ENCODE measurements around the gene MAPK10.

Gene MAPK10

GRCh38 chr4:86006057-86006456 lies 353.8 kb downstream of the MAPK10 start:
- DNase-seq (ENCODE audit: low read depth), result no peak
- H3K4me3 ChIP-seq (ENCODE audit: low read depth, low read length), result no peak overlapping the region

DNA sequence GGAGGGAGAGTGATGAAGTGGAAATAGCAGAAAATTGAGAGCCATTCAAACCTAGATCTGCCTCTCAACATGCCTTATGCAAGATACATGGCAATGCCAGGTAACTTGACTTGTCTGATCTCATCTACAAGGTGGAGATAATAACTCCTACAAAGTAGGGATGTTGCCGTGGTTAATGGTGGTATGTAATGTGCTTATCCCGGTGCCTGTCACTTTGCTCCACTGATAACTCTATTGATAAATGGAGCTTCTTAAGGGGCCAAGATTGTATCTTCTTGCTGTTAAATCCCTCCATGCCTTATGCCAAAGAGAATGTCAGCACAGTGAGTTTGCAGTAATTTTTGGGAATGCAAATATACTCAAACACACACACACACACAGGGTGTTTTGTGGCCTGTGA lies 355.8 kb downstream of the MAPK10 start:
- TF ChIP-seq, protein P1, sequence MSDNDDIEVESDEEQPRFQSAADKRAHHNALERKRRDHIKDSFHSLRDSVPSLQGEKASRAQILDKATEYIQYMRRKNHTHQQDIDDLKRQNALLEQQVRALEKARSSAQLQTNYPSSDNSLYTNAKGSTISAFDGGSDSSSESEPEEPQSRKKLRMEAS (IDR thresholded peaks at IDR 0.05; ENCODE audit: low read depth, low read length), result no peak
- TF ChIP-seq, protein P2, sequence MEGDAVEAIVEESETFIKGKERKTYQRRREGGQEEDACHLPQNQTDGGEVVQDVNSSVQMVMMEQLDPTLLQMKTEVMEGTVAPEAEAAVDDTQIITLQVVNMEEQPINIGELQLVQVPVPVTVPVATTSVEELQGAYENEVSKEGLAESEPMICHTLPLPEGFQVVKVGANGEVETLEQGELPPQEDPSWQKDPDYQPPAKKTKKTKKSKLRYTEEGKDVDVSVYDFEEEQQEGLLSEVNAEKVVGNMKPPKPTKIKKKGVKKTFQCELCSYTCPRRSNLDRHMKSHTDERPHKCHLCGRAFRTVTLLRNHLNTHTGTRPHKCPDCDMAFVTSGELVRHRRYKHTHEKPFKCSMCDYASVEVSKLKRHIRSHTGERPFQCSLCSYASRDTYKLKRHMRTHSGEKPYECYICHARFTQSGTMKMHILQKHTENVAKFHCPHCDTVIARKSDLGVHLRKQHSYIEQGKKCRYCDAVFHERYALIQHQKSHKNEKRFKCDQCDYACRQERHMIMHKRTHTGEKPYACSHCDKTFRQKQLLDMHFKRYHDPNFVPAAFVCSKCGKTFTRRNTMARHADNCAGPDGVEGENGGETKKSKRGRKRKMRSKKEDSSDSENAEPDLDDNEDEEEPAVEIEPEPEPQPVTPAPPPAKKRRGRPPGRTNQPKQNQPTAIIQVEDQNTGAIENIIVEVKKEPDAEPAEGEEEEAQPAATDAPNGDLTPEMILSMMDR (IDR thresholded peaks at IDR 0.05; ENCODE audit: low read depth, low read length), result no peak
- TF ChIP-seq POLR2A (IDR thresholded peaks at IDR 0.05; ENCODE audit: extremely low read depth, insufficient read length), result no peak
- no peak for TF ChIP-seq MYC (IDR thresholded peaks at IDR 0.05; ENCODE audit: low read depth, low read length)
- H3K4me3 ChIP-seq (ENCODE audit: low read depth, low read length), result no peak overlapping the region
- DNase-seq (ENCODE audit: low read depth), result no peak

More at GRCh38 chr4:86006057-86006456, 353.8 kb downstream of the MAPK10 start:
- TF ChIP-seq, protein P1 (IDR thresholded peaks at IDR 0.05; ENCODE audit: low read depth, low read length), result no peak
- no peak for TF ChIP-seq POLR2A (IDR thresholded peaks at IDR 0.05; ENCODE audit: extremely low read depth, insufficient read length)
- TF ChIP-seq, protein P2 (IDR thresholded peaks at IDR 0.05; ENCODE audit: low read depth, low read length), result no peak
- no peak for TF ChIP-seq MYC (IDR thresholded peaks at IDR 0.05; ENCODE audit: low read depth, low read length)

DNA sequence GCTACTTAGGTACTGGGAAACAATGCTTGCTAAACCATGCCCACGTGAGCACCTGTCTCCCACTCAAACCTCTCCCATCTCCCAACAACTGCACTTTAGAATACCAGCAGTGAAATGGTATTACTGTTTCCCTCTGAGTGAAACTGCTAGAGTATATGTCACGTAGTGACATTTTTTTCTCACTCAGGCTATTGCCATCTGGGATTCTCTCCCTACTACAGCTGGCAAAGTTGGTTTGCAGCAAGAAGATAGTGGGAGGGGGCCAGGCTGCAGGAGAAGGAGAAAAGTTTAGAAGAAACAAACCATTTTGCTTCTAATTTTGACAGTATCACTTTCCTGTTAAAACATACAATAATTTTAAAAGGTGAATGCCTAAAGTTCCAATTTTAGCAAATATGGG lies 358.3 kb downstream of the MAPK10 start:
- no peak overlapping the region for H3K4me3 ChIP-seq (ENCODE audit: low read depth, low read length)
- TF ChIP-seq, protein P2 (IDR thresholded peaks at IDR 0.05; ENCODE audit: low read depth, low read length), result no peak
- no peak for TF ChIP-seq MYC (IDR thresholded peaks at IDR 0.05; ENCODE audit: low read depth, low read length)
- no peak for TF ChIP-seq POLR2A (IDR thresholded peaks at IDR 0.05; ENCODE audit: extremely low read depth, insufficient read length)
- TF ChIP-seq, protein P1 (IDR thresholded peaks at IDR 0.05; ENCODE audit: low read depth, low read length), result no peak
- no peak for DNase-seq (ENCODE audit: low read depth)

DNA sequence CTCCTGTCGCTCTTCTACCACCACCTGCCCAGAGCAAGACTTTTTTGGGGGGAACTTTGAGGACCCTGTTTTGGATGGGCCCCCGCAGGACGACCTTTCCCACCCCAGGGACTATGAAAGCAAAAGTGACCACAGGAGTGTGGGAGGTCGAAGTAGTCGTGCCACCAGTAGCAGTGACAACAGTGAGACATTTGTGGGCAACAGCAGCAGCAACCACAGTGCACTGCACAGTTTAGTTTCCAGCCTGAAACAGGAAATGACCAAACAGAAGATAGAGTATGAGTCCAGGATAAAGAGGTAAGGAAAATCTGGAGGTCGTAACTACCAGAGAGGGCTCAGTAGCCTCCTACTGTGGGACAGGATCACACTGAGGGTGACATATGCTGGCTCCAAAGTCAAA lies 364.5 kb downstream of the MAPK10 start:
- TF ChIP-seq, protein P1 (IDR thresholded peaks at IDR 0.05; ENCODE audit: low read depth, low read length), result no peak
- TF ChIP-seq POLR2A (IDR thresholded peaks at IDR 0.05; ENCODE audit: extremely low read depth, insufficient read length), result no peak
- TF ChIP-seq, protein P2 (IDR thresholded peaks at IDR 0.05; ENCODE audit: low read depth, low read length), result no peak
- no peak for TF ChIP-seq MYC (IDR thresholded peaks at IDR 0.05; ENCODE audit: low read depth, low read length)
- DNase-seq (ENCODE audit: low read depth), result peak; percentile 11
- no peak overlapping the region for H3K4me3 ChIP-seq (ENCODE audit: low read depth, low read length)

DNA sequence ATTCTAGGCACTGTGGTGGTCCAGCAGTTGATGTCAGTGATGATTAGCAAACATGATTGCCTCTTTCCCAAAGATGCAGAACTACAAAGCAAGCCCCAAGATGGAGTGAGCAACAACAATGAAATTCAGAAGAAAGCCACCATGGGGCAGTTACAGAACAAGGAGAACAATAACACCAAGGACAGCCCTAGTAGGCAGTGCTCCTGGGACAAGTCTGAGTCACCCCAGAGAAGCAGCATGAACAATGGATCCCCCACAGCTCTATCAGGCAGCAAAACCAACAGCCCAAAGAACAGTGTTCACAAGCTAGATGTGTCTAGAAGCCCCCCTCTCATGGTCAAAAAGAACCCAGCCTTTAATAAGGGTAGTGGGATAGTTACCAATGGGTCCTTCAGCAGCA lies 365.3 kb downstream of the MAPK10 start:
- DNase-seq (ENCODE audit: low read depth), result no peak
- no peak overlapping the region for H3K4me3 ChIP-seq (ENCODE audit: low read depth, low read length)
- TF ChIP-seq, protein P2 (IDR thresholded peaks at IDR 0.05; ENCODE audit: low read depth, low read length), result no peak
- TF ChIP-seq, protein P1 (IDR thresholded peaks at IDR 0.05; ENCODE audit: low read depth, low read length), result no peak
- TF ChIP-seq POLR2A (IDR thresholded peaks at IDR 0.05; ENCODE audit: extremely low read depth, insufficient read length) (no peak), MYC (IDR thresholded peaks at IDR 0.05; ENCODE audit: low read depth, low read length) (no peak)

All from NB4 (cell line).